Fibroblast of lung (primary cell): ENCODE results near the gene TESK2. TPM values are rescaled to one million over a fixed set of nuclear protein-coding genes. Genes with fewer than 3 reads are reported as not detected.

Experiments used
- DNase-seq, 2 donors: peaks; one replicate each; pipeline versions ENCODE4 v3.0.0 to v3.0.0-alpha.2; 2010; ENCODE audit warnings: low read depth in 2 of 2
- H2AFZ ChIP-seq: 2 replicates; pipeline ENCODE4 v1.5.1; 2012; ENCODE audit warnings: low read length, control low read depth, inconsistent platforms
- H3K27ac ChIP-seq: 2 replicates; pipeline ENCODE4 v1.5.1; 2011; ENCODE audit warnings: low read length, control low read depth; ENCODE audit not compliant: insufficient read depth
- H3K27me3 ChIP-seq: 2 replicates; pipeline ENCODE4 v1.5.1; 2011; ENCODE audit warnings: mild to moderate bottlenecking, low read length; ENCODE audit not compliant: control insufficient read depth, insufficient read depth
- H3K36me3 ChIP-seq: 2 replicates; pipeline ENCODE4 v1.5.1; 2011; ENCODE audit warnings: low read length; ENCODE audit not compliant: control insufficient read depth, insufficient read depth
- H3K4me1 ChIP-seq: 2 replicates; pipeline ENCODE4 v1.5.1; 2011; ENCODE audit warnings: low read length; ENCODE audit not compliant: control insufficient read depth, insufficient read depth; ENCODE audit errors: extremely low read depth
- H3K4me2 ChIP-seq: 2 replicates; pipeline ENCODE4 v1.5.1; 2011; ENCODE audit warnings: low read length, control low read depth; ENCODE audit not compliant: insufficient read depth; ENCODE audit errors: extremely low read depth
- H3K4me3 ChIP-seq, 4 experiments: fragments of 200-600 bp in 1 of 4; sonication (generic) in 1 of 4; replicated peaks in 1 of 4; 2 replicates each; pipeline ENCODE4 v1.5.1; 2011 to 2016; ENCODE audit warnings: low read length in 4 of 4, low read depth in 3 of 4, mild to moderate bottlenecking in 3 of 4, control low read depth in 2 of 4, inconsistent platforms in 1 of 4, mixed read lengths in 1 of 4; ENCODE audit not compliant: insufficient read depth in 1 of 4; ENCODE audit errors: control extremely low read depth in 1 of 4
- H3K79me2 ChIP-seq: 2 replicates; pipeline ENCODE4 v1.5.1; 2012; ENCODE audit warnings: mild to moderate bottlenecking, low read length, inconsistent platforms; ENCODE audit not compliant: control insufficient read depth, insufficient read depth
- H3K9ac ChIP-seq: 2 replicates; pipeline ENCODE4 v1.5.1; 2011; ENCODE audit warnings: mild to moderate bottlenecking, low read length, control low read depth; ENCODE audit not compliant: insufficient read depth
- H3K9me3 ChIP-seq: 2 replicates; pipeline ENCODE4 v1.5.1; 2012; ENCODE audit warnings: low read depth, low read length; ENCODE audit not compliant: control insufficient read depth, insufficient read depth
- H4K20me1 ChIP-seq: 2 replicates; pipeline ENCODE4 v1.5.1; 2011; ENCODE audit warnings: low read length; ENCODE audit not compliant: control insufficient read depth, insufficient read depth; ENCODE audit errors: extremely low read depth
- CTCF ChIP-seq, 2 donors: IDR thresholded peaks in 1 of 2; conservative IDR thresholded peaks in 1 of 2; 1 replicate in 1 of 2; 2 replicates in 1 of 2; pipeline ENCODE4 v1.5.1; 2011 to 2012; ENCODE audit warnings: low read length in 2 of 2, control low read depth in 1 of 2, inconsistent platforms in 1 of 2, low read depth in 1 of 2, mild to moderate bottlenecking in 1 of 2
- EZH2 ChIP-seq: IDR thresholded peaks from 2 replicates; pipeline ENCODE4 v1.5.1; 2012; ENCODE audit warnings: low read length, control low read depth, mild to moderate bottlenecking; ENCODE audit errors: missing control alignments
- polyA plus RNA-seq, 2 donors: library from polyadenylated mRNA; depleted of rRNA in 1 of 2; stranded (reverse) in 1 of 2; unstranded in 1 of 2; fragments of >200 nt; gene quantifications; 2 replicates each; pipeline ENCODE4 v1.2.1, GENCODE V29; 2011 to 2012; ENCODE audit warnings: missing spikeins in 1 of 2
- total RNA-seq: library from RNA; depleted of rRNA; stranded (reverse); fragments of >200 nt; gene quantifications from 2 replicates; pipeline ENCODE4 v1.2.1, GENCODE V29; 2014

TESK2 gene
- total and polyA plus RNA-seq, 2 donors (not counting 1 experiment from before 2014, with no cell fraction given): 1.7 to 4.3 TPM

- H3K36me3 ChIP-seq: no peaks in the 10 kb centered on the region
- no peaks in the 10 kb centered on the region for H3K79me2 ChIP-seq
- no peaks in the 10 kb centered on the region for H4K20me1 ChIP-seq
- no peak overlapping the region for H3K4me3 ChIP-seq
- DNase-seq: no peak
- H3K4me2 ChIP-seq: no peak overlapping the region
- H3K27ac ChIP-seq: no peak overlapping the region
- H3K9ac ChIP-seq: no peak overlapping the region
- TF ChIP-seq EZH2 (no peak), CTCF (conservative IDR thresholded peaks at IDR 0.05 in 1 of 2, IDR thresholded peaks at IDR 0.05 in 1 of 2; ENCODE audit: low read depth in 1 of 2, low read length in 2 of 2) (no peak)
- no peak overlapping the region for H2AFZ ChIP-seq
- H3K4me1 ChIP-seq: no peaks in the 10 kb centered on the region
- no peaks in the 10 kb centered on the region for H3K27me3 ChIP-seq
- no peaks in the 10 kb centered on the region for H3K9me3 ChIP-seq
Observed at GRCh38 chr1:45446950-45447672, 43.9 kb downstream of the TESK2 start.

GRCh38 chr1:45446530-45446929 is 44.4 kb downstream of the TESK2 start:
- Histone ChIP-seq H3K4me1 (no peaks in the 10 kb centered on the region), H3K4me2 (no peak overlapping the region), H2AFZ (no peak overlapping the region), H3K4me3 (no peak overlapping the region), H3K36me3 (no peaks in the 10 kb centered on the region), H3K27ac (no peak overlapping the region), H4K20me1 (no peaks in the 10 kb centered on the region), H3K9me3 (no peaks in the 10 kb centered on the region), H3K79me2 (no peaks in the 10 kb centered on the region), H3K27me3 (no peaks in the 10 kb centered on the region), H3K9ac (no peak overlapping the region)
- TF ChIP-seq EZH2: no peak
- TF ChIP-seq CTCF (conservative IDR thresholded peaks at IDR 0.05 in 1 of 2, IDR thresholded peaks at IDR 0.05 in 1 of 2; ENCODE audit: low read depth in 1 of 2, low read length in 2 of 2): no peak
- no peak for DNase-seq

GRCh38 chr1:45444609-45445131 is 46.3 kb downstream of the TESK2 start:
- Histone ChIP-seq H3K36me3 (no peaks in the 10 kb centered on the region), H3K4me1 (no peaks in the 10 kb centered on the region), H3K9ac (no peak overlapping the region), H4K20me1 (no peaks in the 10 kb centered on the region), H3K4me3 (no peak overlapping the region), H3K4me2 (no peak overlapping the region), H3K27me3 (no peaks in the 10 kb centered on the region), H3K27ac (no peak overlapping the region), H3K9me3 (no peaks in the 10 kb centered on the region), H3K79me2 (no peaks in the 10 kb centered on the region), H2AFZ (no peak overlapping the region)
- no peak for TF ChIP-seq CTCF (conservative IDR thresholded peaks at IDR 0.05 in 1 of 2, IDR thresholded peaks at IDR 0.05 in 1 of 2; ENCODE audit: low read depth in 1 of 2, low read length in 2 of 2)
- TF ChIP-seq EZH2: no peak
- DNase-seq: no peak
